Stimulated activated CD8-positive, alpha-beta memory T cell treated with anti-CD3 and anti-CD28 coated beads, Interleukin-12 subunit alpha, Interleukin-12 subunit beta, amount 100 ng/mL, for 24 hours (primary cell): ENCODE data around the gene RHBDL3.

Experiments
- DNase-seq: peaks from one replicate; pipeline ENCODE4 v3.0.0-alpha.2; 2020; ENCODE audit errors: extremely low read depth

RHBDL3 gene

GRCh38 chr17:32266389-32267301, 1.0 kb downstream of the RHBDL3 start:
- DNase-seq, result no peak

GRCh38 chr17:32267690-32268205, 2.1 kb downstream of the RHBDL3 start:
- DNase-seq, result no peak

- DNase-seq, result no peak
Measured at GRCh38 chr17:32268734-32269288, 3.2 kb downstream of the RHBDL3 start.

GRCh38 chr17:32269377-32269776, 3.7 kb downstream of the RHBDL3 start:
- no peak for DNase-seq

- no peak for DNase-seq
Measured at GRCh38 chr17:32271844-32272243, 6.2 kb downstream of the RHBDL3 start.

GRCh38 chr17:32274101-32274500, 8.5 kb downstream of the RHBDL3 start:
- DNase-seq, result no peak

GRCh38 chr17:32274643-32275042, 9.0 kb downstream of the RHBDL3 start:
- DNase-seq, result no peak

- DNase-seq, result no peak
Measured at GRCh38 chr17:32275060-32276042, 9.7 kb downstream of the RHBDL3 start.

GRCh38 chr17:32276171-32276601, 10.6 kb downstream of the RHBDL3 start:
- no peak for DNase-seq

- DNase-seq, result no peak
Measured at GRCh38 chr17:32277284-32277683, 11.7 kb downstream of the RHBDL3 start.

- no peak for DNase-seq
Measured at GRCh38 chr17:32278815-32279214, 13.2 kb downstream of the RHBDL3 start.

- DNase-seq, result no peak
Measured at GRCh38 chr17:32279891-32280716, 14.5 kb downstream of the RHBDL3 start.

- DNase-seq, result no peak
Measured at GRCh38 chr17:32281011-32281451, 15.4 kb downstream of the RHBDL3 start.

- no peak for DNase-seq
Measured at GRCh38 chr17:32283745-32284201, 18.1 kb downstream of the RHBDL3 start.

- DNase-seq, result no peak
Measured at GRCh38 chr17:32285306-32285705, 19.7 kb downstream of the RHBDL3 start.

GRCh38 chr17:32285746-32286517, 20.3 kb downstream of the RHBDL3 start:
- no peak for DNase-seq

GRCh38 chr17:32286518-32286900, 20.9 kb downstream of the RHBDL3 start:
- DNase-seq, result no peak

GRCh38 chr17:32287804-32288511, 22.3 kb downstream of the RHBDL3 start:
- no peak for DNase-seq

GRCh38 chr17:32288615-32289014, 23.0 kb downstream of the RHBDL3 start:
- no peak for DNase-seq
